RPMI8226 (cell line): Measurements from ENCODE around the gene SPRR2F.
"Not testable (repeated sequence)": the region's sequence is repeated elsewhere in the genome, so short reads cannot be mapped to it uniquely, and the experiment has no call there.

Source experiments
- DNase-seq: peaks from one replicate; pipeline ENCODE4 v3.0.0-alpha.2; 2015

Gene SPRR2F, protein sequence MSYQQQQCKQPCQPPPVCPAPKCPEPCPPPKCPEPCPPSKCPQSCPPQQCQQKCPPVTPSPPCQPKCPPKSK

GRCh38 chr1:153113416-153113815, at the start of gene SPRR2F:
TSS of gene SPRR2F (minus strand) at chr1:153113516. CDS start at chr1:153112733, 783 bp downstream.
- no peak for DNase-seq

GRCh38 chr1:153155541-153155940, 42.2 kb upstream of the SPRR2F start:
- no peak for DNase-seq

DNA sequence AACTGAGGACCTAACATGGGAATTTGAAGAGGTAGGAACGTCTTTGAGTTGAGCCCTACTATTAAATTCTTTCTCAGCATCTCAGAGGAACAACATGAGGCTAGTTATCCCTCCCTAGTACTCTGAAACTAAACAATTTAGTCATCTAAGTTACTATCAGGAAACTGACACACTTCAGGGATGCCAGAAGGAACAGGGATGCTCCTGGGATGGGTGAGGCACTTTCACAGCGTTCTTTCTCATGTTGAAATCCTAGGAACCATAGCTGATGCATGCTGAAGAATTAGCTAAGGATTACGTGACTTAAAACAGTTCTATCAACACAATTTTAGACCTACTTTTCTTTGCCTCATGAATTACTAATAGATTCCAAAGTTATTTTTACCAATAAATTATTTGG, 39.2 kb upstream of the SPRR2F start:
- DNase-seq = no peak

- DNase-seq = no peak
Measured at GRCh38 chr1:153150846-153151245, 37.5 kb upstream of the SPRR2F start, which contains the start of gene SPRR2G. TSS of gene SPRR2G (minus strand) at chr1:153150890. CDS start at chr1:153150110, 780 bp downstream.

DNA sequence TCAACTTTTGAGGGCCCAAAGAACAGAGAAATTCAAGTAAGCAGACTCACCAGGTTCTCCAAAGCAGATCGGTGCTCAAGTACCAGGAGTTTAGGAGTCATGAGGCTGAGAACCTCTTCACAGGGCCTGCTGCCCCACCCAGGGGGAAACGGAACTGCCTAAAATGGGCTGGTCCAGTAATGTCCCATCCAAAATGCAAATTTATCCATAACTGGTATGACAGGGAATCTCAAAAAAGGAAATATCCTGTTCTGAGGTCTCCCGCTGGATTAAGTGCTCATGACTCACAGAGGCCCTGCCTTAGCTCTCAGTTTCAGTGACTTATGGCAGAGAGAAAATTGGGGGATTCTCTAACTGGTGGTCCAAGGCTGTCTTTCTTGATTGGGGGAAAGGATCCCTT, 28.1 kb upstream of the SPRR2F start:
- DNase-seq = no peak

GRCh38 chr1:153140484-153140883, 27.2 kb upstream of the SPRR2F start:
- DNase-seq = no peak

- no peak for DNase-seq
Measured at GRCh38 chr1:153133743-153134142, 20.4 kb upstream of the SPRR2F start.

DNA sequence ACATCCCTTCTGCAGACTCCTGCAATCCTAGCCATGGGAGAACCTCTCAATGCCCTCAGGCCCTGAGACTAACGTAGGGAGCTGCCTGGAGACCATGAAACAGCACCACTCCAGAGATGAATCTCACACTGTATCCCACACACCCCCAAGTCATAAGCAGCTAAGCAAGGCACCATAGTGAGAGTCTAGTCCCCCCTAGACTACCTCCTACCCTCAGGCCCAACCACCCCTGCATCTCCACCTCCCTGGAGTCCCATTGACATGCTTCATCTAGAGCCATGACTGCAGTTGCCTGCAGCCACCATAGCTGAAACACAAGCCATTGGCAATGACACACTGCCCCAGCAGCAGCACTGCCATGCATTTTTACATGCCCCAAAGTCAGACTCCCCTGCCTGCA, 20.0 kb upstream of the SPRR2F start:
- no peak for DNase-seq

GRCh38 chr1:153128688-153129087, 15.4 kb upstream of the SPRR2F start:
- not testable (repeated sequence) for DNase-seq

- no peak for DNase-seq
Measured at GRCh38 chr1:153127296-153127695, 14.0 kb upstream of the SPRR2F start.

DNA sequence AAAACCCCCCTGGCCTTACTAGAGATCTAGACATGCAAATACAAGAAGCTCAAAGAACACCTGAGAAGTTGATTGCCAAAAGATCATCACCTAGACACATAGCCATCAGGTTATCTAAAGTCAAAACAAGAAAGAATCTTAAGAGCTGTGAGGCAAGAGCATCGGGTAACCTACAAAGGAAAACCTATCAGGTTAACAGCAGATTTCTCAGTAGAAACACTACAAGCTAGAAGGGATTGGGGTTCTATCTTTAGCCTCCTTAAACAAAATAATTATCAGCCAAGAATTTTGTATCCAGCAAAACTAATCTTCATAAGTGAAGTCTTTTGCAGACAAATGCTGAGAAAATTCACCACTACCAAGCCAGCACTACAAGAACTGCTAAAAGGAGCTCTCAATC, 12.2 kb upstream of the SPRR2F start:
- no peak for DNase-seq

GRCh38 chr1:153123793-153124192, 10.5 kb upstream of the SPRR2F start:
- DNase-seq = not testable (repeated sequence)

DNA sequence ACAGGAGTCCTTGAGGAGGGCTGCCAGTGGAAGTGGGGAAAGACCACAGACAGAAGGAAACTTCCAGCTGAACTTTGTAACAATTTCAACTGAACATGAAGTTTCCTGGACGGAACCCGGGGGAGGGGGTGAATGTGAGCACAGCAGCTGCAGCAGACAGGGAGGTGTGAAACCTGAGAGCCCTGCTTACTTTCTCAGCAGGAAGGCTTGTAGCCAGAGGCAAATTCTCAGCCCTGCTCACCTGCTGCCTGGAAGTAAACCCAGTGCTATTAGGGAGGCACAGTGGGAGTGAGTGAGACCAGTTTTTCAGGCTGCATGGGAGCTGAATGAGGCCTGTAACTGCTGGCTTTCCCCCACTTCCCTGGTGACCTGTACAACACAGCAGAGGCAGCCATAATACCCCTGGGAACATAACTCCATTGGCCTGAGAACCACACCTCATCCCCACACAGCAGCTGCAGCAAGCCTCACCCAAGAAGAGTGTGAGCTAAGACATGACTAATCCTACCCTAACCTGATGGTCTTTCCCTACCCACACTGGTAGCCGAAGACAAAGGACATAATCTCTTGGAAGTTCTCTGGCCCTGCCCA, 9.6 kb upstream of the SPRR2F start:
- no peak for DNase-seq

GRCh38 chr1:153120945-153121344, 7.6 kb upstream of the SPRR2F start:
- DNase-seq = no peak

DNA sequence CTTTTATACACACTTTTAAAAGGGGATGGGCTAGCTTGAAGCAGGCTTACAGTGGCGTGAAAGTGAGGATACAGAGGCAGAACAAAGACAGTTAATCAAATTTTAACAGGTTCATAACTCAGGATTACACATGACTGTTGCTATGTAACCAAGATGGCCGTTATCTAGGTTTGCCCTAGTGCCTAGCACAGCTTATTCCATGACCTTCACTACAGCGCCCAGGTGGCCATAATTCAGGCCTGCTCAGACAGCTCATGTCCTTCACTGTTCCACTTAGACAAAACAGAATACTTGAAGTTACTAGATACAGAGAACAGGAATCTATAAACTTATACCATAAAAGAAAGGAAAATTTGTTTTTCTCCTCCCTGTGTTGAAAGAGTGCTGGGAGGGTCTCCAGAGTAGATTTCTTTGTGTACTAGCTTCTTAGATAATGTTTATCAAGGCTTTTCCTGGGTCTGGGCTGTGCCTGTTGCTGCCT, 6.2 kb upstream of the SPRR2F start:
- no peak for DNase-seq

- not testable (repeated sequence) for DNase-seq
Measured at GRCh38 chr1:153115264-153115663, 1.9 kb upstream of the SPRR2F start.

DNA sequence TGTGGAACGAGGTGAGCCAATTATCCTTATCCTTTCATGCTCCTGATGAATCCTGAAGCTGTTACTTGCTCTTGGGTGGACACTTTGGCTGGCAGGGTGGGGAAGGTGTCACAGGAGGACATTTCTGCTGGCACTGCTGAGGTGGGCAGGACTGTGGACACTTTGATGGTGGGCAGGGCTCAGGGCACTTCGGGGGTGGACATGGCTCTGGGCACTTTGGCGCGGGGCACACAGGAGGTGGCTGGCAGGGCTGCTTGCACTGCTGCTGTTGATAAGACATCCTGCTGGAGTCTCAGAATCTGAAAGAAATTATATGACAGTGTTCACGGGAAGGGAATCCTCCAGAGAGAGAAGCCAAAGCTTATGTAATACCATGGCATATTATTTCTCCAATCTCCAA, 862 bp downstream of the SPRR2F start:
- not testable (repeated sequence) for DNase-seq

DNA sequence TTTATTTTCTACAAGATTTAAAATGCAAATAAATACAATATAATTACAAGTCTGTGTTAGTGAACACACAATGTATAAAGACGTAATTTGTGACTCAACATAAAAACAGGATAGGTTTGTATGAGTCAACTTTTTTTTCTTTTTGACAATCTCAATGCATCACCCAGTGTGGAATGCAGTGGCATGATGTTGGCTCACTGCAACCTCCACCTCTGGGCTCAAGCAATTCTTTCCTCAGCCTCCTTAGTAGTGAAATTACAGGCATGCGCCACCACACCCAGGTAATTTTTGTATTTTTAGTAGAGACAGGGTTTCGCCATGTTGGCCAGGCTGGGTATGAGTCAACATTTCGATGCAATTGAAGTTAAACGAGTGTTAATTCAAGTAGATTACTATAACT, 13.1 kb downstream of the SPRR2F start:
- DNase-seq = no peak

DNA sequence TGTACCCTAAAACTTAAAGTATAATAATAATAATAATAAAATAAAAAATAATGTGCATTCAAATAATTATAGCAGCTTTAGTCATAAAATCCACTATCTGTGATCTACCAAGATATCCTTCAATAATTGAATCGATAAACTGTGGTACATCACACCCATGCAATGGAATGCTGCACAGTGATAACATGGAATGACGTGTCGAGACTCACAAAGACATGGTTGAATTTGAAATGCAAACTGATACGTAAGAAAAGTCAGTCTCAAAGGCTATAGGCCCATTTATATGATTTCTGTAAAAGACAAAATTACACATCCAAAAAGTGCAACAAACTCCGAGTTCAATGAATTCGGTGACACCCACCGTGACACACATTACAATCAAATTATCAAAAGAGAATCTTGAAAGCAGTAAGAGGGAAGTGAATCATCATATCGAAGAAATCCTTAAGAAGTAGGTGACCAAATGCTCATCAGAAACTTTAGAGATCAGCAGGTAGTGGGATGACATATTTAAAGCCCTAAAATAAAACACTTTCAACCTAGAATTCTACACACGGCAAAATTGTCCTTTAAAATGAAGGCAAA, 13.8 kb downstream of the SPRR2F start:
- DNase-seq = no peak

DNA sequence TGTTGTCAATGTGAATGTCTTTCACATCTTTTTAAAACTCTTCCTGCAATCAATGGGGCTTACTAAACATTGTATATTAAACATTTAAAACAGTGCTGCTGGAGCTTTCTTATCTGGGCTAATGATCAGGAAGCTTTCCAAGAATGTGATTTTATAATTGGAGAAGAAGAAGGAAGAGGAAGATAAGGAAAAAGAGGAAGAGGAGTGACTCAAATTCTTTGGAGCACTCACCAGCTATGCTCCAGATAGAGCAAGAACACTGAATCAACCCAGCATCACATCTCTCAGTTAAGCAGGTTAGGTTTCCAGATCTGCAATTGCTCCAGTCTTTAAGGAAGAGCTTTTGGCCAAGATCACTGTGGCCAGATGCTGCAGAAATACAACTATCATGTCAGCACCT, 17.6 kb downstream of the SPRR2F start:
- no peak for DNase-seq

DNA sequence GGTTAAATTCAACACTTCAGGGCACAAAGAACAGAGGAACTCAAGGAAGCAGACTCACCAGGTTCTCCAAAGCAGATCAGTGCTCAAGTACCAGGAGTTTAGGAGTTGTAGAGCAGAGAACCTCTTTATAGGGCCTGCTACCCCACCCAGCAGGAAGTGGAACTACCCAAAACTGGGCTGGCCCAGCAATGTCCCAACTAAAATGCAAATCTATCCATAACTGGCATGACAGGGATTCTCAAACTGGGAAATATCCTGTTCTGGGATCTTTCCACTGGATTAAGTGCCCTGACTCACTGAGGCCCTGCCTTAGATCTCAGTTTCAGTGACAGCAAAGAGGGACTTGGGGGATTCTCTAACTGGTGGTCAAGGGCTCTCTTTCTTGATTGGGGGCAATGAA, 18.9 kb downstream of the SPRR2F start, which contains the start of gene SPRR2E:
Gene SPRR2E (minus strand): TSS at position 101 of the 400 bp plus-strand sequence. CDS start 775 bp downstream, outside the sequence.
- DNase-seq = no peak

- DNase-seq = no peak
Measured at GRCh38 chr1:153087652-153088051, 25.7 kb downstream of the SPRR2F start.

- no peak for DNase-seq
Measured at GRCh38 chr1:153081736-153082135, 31.6 kb downstream of the SPRR2F start.
